GM12874 (cell line): ENCODE measurements around the gene FOSL2.

Experiments used
- CTCF ChIP-seq: IDR thresholded peaks from 2 replicates; pipeline ENCODE4 v1.5.1; 2011; ENCODE audit warnings: low read depth, mild to moderate bottlenecking, control low read depth, low read length, moderate library complexity; ENCODE audit not compliant: insufficient read depth

FOSL2 gene

GRCh38 chr2:28352104-28352503 is 40.6 kb upstream of the FOSL2 start:
- no peak for TF ChIP-seq CTCF

DNA sequence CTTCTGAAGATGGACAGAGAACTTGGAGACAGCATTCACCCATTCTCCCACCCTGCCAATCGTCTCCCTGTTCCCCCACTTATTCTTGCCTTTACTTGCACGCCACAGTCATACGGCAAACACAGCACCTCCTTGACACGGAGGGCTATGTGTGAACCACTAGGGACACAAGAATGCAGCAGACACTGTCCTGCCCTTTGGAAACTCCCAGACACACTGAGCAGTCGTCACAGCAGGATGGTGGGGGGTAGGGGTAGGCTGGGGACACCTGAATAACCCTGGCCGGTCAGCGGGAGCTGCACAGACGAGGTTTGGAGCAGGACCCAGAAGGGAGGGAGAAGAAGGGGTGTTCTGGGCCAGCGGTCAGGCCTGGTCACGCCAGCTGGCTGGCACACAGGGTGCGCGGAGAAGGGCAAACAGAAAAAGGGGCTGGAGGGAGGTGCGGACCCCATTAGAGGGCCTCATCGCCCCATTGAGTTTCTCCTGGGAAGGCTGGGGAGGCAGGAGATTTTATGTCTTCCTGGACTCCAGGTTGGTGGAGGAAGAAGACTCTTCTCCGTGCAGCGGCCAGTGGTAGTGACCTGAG is 40.0 kb upstream of the FOSL2 start:
- TF ChIP-seq CTCF = no peak

- TF ChIP-seq CTCF = no peak
These were observed 37.6 kb upstream of the FOSL2 start for GRCh38 chr2:28354920-28355520.

DNA sequence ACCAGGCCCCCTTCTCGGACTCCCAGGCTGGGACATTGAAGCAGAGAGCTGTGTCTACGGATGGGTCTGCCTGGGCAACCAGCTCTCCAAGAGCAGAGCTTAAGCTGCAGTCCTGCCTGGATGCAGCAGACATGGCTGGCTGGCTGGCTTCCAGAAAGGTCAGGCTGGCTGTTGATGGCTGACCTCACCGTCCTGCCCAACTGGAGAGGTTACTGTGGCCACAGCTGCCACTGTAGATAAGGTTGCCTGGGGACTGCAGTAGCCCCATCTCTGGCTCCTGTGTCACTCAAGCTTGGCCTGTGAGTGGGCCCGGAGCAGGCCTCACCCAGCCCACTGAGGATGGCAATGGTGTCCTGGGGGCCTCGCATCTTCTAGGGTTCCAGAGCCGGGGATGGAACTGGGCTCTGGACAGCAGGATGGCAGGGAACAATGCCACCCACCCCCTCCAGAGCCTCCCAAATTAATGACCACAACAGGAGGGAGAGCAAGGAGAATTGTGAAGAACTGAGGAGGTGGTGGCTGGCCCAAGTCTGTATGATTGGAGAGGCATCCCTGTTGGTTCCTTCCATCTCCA is 37.0 kb upstream of the FOSL2 start:
- TF ChIP-seq CTCF = no peak

DNA sequence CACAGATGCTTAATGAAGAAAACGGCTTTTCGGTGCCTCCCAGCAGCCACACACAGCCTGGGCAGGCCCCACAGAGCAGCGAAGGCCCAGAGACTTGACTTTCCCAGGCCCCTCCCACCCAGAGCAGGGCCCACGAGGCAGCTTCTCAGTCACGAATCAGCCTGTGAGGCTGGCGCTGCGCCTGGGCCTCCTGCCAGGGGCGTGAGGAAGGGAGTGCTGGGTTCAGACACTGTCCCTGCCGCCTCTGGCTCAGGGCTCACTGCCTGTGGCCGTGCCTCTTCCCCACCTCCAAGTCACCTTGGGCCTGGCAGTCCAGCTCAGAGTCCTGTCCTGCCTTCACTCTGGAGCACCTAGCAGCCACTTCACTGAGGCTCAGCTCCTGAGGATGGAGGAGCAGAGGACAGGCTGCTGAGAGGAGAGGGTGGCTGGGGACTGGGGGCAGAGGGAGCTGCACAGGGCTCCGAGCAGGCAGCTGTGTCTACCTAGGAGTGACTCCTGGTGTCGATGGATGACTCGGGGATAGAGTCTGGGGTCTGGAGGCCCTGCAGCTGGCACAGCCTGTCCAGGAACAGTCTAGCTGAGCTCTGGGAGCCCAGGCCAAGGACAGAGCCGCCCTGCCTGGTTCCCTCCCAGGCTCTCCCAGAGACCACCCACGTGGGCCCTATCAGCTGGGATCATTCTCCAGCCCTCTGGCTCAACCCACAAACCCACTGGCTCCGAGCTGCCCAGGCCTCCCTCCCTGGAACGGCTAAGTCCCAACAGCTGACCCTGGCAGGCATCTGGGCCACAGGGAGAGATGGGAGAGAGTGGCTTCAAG is 36.4 kb upstream of the FOSL2 start:
- TF ChIP-seq CTCF = no peak

- TF ChIP-seq CTCF = no peak
These were observed 35.6 kb upstream of the FOSL2 start for GRCh38 chr2:28357055-28357454.

GRCh38 chr2:28357948-28358667 is 34.5 kb upstream of the FOSL2 start:
- TF ChIP-seq CTCF = no peak
